T-helper 1 cell treated with Interleukin-12 subunit alpha and Interleukin-12 subunit beta and Interleukin-4 antibody, amounts not matched to agents 30 ng/mL and 1 ng/mL, for 36 hours (primary cell): ENCODE measurements around the gene DIDO1. TPM values are rescaled to one million over a fixed set of nuclear protein-coding genes. Genes with fewer than 3 reads are reported as not detected.

Source experiments
- intact Hi-C: fragments of 100-400 bp; cut with micrococcal nuclease; formaldehyde crosslinking; loops from one replicate; pipeline ENCODE4 v1.15.1; 2024
- total RNA-seq: library from RNA; stranded (reverse); gene quantifications from 2 replicates; pipeline ENCODE4 v1.2.3, GENCODE V29; 2022

Gene DIDO1
- total RNA-seq, 1 donor from 2014 or later: 72.3 TPM

DNA sequence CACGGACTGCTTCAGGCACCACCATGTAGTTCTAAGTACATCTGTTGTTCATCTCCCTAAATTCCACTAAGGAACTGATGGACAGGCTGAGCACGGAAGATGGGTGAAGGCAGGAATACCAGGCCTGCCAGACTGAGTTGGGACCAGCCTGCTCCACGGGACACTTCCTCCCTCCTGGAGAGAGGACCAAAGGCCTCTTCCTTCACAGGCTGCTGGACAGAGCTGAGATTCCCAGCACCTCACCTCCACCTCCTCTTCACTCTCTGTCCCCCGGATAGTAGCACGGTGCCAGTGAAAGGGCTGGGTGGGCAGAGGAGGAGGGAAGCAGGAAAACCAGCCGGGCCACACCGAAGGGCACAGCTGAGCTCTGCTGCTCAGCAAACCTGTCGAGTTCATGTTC lies 41.7 kb downstream of the DIDO1 start:
- intact Hi-C loops: no loop called here

GRCh38 chr20:62882426-62882825 lies 43.9 kb downstream of the DIDO1 start:
- intact Hi-C loops: no loop called here

DNA sequence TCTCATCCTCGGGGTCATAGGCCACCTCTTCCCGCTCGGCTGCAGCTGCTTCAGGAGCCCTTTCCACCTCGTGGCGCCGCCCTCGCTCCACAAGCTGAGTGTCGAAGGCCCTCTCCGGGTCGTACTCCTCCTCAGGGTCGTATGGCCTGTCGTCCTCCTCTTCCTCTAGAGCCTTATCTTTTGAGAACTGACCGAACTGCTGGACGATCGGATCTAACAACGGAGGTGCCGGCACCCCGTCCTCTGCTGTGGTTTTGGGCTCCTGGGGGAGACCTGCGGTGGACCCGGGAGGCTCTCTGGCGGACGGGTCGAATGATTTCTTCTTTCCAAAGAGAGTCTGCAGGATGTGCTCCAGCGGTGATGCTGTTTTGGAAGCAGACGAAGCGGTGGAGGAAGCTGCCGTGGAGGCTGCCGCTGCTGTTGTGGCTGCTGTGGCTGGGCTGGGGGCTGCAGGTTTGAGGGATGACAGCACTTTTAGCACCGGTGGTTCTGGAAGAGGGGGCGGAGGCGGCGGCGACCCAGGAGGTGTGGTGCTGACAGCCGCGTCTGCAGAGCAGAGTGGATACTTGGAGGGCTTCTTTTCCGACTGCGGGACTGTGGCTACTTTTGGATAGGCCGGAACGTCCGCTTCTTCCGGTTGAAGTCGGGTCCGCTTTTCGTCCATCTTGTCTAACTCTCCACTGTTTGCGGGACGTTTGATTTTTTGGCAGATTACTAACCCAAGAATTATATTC lies 44.5 kb downstream of the DIDO1 start:
- intact Hi-C loops: no loop called here

GRCh38 chr20:62880935-62881661 lies 45.2 kb downstream of the DIDO1 start:
- intact Hi-C loops: no loop called here

DNA sequence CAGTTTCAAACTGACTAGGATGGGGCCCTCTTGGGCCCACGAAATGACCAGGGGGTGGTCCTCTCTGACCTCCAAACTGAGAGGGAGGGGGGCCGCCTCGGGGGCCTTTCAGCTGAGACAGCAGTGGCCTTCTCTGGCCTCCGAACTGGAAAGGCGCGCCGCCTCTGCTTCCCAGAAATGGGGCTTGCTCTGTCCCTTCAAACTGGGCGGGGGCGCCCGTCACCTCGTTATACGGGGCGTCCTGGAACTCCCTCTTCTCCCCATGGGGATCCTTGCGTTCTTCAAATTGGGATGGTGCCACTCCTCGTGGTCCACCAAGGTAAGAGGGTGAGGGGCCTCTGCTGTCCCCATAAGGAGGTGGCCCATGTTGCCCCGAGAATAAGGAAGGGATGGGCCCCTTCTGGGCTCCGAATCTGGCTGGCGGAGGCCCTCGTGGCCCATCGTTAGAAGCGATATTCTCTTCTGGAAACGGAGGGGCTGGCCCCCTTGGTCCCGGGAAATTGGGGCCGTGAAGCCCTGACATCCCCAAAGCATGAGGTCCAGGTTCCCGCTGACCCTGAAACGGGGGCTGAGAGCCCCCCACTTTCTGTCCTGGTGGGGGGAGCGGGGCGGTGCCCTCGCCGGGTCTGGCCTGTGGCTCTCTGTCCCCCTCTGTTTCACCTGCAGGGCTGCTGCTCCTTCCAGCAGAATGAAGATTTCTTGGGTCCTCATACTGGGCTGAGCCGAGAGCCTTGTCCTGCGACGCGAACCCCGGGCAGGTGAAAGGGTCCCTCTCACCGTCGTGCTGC lies 46.0 kb downstream of the DIDO1 start:
- intact Hi-C loops: no loop called here

DNA sequence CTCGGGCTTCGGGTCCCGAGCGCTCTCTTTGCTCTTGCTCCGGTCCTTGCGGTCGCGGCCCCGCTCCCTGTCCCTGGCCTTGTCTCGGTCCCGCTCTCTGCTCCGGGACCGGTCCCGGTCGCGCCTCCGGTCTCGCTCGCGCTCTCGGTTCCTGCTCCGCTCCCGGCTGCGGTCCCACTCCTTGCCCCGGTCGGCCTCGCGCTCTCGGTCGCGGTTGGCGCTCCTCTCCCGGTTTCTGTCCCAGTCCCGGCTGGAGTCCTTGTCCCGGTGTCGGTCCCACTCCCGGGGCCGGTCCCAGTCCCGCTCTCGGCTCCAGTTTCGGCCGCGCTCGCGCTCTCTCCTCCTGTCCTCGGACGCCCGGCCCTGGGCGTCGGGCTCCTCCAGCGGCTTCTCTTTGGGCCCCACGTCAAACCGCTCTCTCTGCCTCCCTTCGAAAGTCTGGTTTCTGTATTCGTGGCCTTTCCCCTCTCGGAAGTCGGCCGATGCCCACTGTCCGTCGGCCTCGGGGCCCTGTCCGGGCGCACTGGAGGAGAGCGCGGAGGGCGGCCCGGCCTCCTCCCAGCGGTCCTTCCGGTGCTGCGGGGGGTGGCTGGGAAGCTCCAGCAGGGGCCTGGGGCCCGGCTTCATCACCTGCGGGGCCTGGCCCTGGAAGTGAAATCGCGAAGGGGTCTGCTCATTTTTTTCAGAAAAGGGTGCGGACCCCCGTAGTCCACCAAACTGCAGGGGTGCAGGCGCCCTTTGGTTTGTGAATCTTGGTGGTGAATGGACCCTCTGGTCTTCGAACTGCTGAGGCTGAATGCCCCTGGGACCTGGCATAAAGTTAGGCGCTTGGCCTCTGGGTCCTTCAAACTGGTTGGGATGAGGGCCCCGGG lies 46.8 kb downstream of the DIDO1 start:
- intact Hi-C loops: no loop called here

GRCh38 chr20:62878244-62879038 lies 47.9 kb downstream of the DIDO1 start:
- intact Hi-C loops: no loop called here

- intact Hi-C loops: no loop called here
Measured at GRCh38 chr20:62876902-62877816, 49.1 kb downstream of the DIDO1 start.

DNA sequence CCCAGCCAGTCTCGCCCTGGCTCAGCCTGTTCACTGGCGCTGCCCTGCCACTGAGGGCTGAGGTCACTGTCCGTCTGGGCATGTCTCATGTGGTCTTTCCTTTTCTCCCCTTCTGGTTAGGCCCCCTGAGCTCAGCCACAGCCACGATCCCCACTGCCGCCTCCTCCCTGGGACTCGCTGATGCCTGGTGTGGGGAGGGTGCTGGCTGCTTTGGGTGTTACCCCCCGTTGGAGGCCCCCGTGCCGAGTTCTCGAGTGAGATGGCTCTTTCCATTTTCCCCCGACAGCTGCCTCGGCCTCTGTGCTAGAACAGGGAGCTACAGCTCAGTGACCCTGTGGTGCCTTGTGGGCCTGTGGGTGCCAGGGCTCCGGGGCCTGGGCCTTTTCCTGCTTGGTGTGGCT lies 49.8 kb downstream of the DIDO1 start:
- intact Hi-C loops: no loop called here

DNA sequence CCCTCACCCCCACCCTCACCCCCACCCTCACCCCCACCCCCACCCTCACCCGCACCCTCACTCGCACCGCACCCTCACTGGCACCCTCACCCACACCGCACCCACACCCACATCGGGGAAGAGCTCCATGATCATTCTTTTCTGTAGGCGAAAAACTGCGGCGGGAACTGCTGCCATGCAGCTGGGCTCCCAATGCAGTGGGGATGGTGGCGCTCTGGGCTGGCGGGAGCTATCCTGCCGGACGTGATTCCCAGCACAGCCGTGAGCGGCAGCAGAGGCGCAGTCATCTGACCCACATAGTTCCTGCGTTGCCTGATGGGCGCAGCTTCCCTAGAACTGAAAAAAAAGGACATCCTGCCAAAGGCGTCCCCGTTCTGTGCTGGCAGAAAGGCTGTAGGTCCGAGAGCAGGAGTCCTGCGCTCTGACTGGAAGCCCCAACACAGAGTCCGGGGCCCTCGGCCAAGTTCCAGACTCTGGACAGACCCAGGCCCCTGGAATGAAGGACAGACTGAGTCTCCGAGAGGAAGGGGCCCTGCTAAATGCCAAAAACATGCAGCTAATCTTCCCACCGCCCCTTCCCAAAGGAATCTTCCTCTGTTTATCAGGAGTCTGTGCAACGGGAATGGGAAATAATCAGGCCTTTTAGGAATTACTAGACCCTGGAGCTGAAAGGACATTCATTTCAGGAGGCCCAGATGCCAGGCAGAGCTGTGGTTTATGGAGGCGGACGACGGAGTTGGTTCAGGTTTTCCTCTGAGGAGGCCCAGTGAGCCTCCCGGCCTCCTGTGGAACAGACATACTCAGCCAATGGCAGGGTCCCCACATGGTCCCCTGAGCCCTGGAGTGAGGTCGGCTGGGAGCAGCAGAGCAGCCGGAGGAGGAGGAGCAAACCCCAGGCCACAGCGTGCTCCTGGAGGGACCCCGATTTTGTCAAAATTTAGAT lies 50.6 kb downstream of the DIDO1 start:
- intact Hi-C loops: no loop called here

- intact Hi-C loops: no loop called here
Measured at GRCh38 chr20:62874964-62875344, 51.4 kb downstream of the DIDO1 start.

DNA sequence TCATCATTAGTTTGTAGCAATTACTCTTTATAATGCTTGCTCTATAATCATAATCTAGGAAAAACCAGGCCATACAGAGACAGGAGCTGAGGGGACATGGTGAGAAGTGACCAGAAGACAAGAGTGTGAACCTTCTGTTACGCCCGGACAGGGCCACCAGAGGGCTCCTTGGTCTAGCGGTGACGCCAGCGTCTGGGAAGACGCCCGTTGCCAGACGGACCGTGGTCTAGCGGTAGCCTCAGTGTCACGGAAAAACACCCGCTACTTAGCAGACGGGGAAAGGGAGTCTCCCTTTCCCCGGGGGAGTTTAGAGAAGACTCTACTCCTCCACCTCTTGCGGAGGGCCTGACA lies 52.6 kb downstream of the DIDO1 start:
- intact Hi-C loops: loop anchor here (1.0 kb wide), 1 partner anchor 136 kb away; no protein-coding TSS in a partner anchor

- intact Hi-C loops: loop anchor here (1.0 kb wide), 1 partner anchor 136 kb away; no protein-coding TSS in a partner anchor
Measured at GRCh38 chr20:62873280-62873679, 53.0 kb downstream of the DIDO1 start.

GRCh38 chr20:62872862-62873261 lies 53.4 kb downstream of the DIDO1 start:
- intact Hi-C loops: loop anchor here (1.0 kb wide), 1 partner anchor 136 kb away; no protein-coding TSS in a partner anchor

- intact Hi-C loops: no loop called here
Measured at GRCh38 chr20:62872184-62872847, 54.0 kb downstream of the DIDO1 start.

GRCh38 chr20:62864207-62864606 lies 62.1 kb downstream of the DIDO1 start:
- intact Hi-C loops: loop anchor here (5.0 kb wide), 2 partner anchors 562 to 742 kb away; partner anchors contain the start of genes ADRM1 and LSM14B

GRCh38 chr20:62861726-62862336 lies 64.5 kb downstream of the DIDO1 start, which contains the start of gene TCFL5:
TSS of gene TCFL5 (minus strand) at chr20:62861822. CDS start at chr20:62861670, 152 bp downstream.
- intact Hi-C loops: loop anchor here (2.0 to 5.0 kb wide), 6 partner anchors 37 to 740 kb away; partner anchors contain the start of genes ADRM1, LSM14B and YTHDF1
